Measurements from ENCODE around the gene NXT1. TPM values are rescaled to one million over a fixed set of nuclear protein-coding genes. Genes with fewer than 3 reads are reported as not detected.
A peak's percentile ranks its signal among the peaks of the same experiment; 100 is the strongest.

Gene NXT1
- total RNA-seq, 1 donor, result 18.5 TPM

- Histone ChIP-seq H3K4me1 (ENCODE audit: insufficient read depth, low read length) (peaks cover 25% of the 10 kb centered on the region), H3K4me3 (ENCODE audit: insufficient read depth, low read length) (peak overlapping the region; percentile 90), H3K4me2 (ENCODE audit: insufficient read depth, low read length) (peak overlapping the region; percentile 100), H3K79me2 (ENCODE audit: insufficient read depth, low read length) (peaks cover 29% of the 10 kb centered on the region), H2AFZ (ENCODE audit: low read length) (peak overlapping the region; percentile 90), H3K27me3 (ENCODE audit: insufficient read depth, low read length) (no peaks in the 10 kb centered on the region), H4K20me1 (ENCODE audit: insufficient read depth, low read length) (peaks cover 4% of the 10 kb centered on the region), H3K36me3 (ENCODE audit: insufficient read depth, low read length) (peaks cover 7% of the 10 kb centered on the region), H3K9me3 (ENCODE audit: low read depth, low read length) (no peaks in the 10 kb centered on the region), H3K27ac (ENCODE audit: low read depth, low read length) (peak overlapping the region; percentile 89)
- DNase-seq (ENCODE audit: insufficient read length, low spot score, missing footprints), result peak; percentile 99
- no peak for TF ChIP-seq CTCF (IDR thresholded peaks at IDR 0.05; ENCODE audit: extremely low read depth, low read depth, low read length)
Measured at GRCh38 chr20:23357767-23358562, 7.4 kb downstream of the NXT1 start.

GRCh38 chr20:23358563-23358906, 7.9 kb downstream of the NXT1 start:
- Histone ChIP-seq H3K27me3 (ENCODE audit: insufficient read depth, low read length) (no peaks in the 10 kb centered on the region), H4K20me1 (ENCODE audit: insufficient read depth, low read length) (peaks cover 10% of the 10 kb centered on the region), H2AFZ (ENCODE audit: low read length) (peak overlapping the region; percentile 73), H3K36me3 (ENCODE audit: insufficient read depth, low read length) (peaks cover 7% of the 10 kb centered on the region), H3K4me1 (ENCODE audit: insufficient read depth, low read length) (peaks cover 31% of the 10 kb centered on the region), H3K9me3 (ENCODE audit: low read depth, low read length) (no peaks in the 10 kb centered on the region), H3K4me3 (ENCODE audit: insufficient read depth, low read length) (peak overlapping the region; percentile 90), H3K27ac (ENCODE audit: low read depth, low read length) (peak overlapping the region; percentile 31), H3K4me2 (ENCODE audit: insufficient read depth, low read length) (peak overlapping the region; percentile 77), H3K79me2 (ENCODE audit: insufficient read depth, low read length) (peaks cover 29% of the 10 kb centered on the region)
- no peak for TF ChIP-seq CTCF (IDR thresholded peaks at IDR 0.05; ENCODE audit: extremely low read depth, low read depth, low read length)
- no peak for DNase-seq (ENCODE audit: insufficient read length, low spot score, missing footprints)

GRCh38 chr20:23358923-23359593, 8.5 kb downstream of the NXT1 start:
- Histone ChIP-seq H3K4me3 (ENCODE audit: insufficient read depth, low read length) (no peak overlapping the region), H3K79me2 (ENCODE audit: insufficient read depth, low read length) (peaks cover 29% of the 10 kb centered on the region), H3K4me2 (ENCODE audit: insufficient read depth, low read length) (peak overlapping the region; percentile 77), H3K27ac (ENCODE audit: low read depth, low read length) (no peak overlapping the region), H3K27me3 (ENCODE audit: insufficient read depth, low read length) (no peaks in the 10 kb centered on the region), H3K4me1 (ENCODE audit: insufficient read depth, low read length) (peaks cover 36% of the 10 kb centered on the region), H4K20me1 (ENCODE audit: insufficient read depth, low read length) (peaks cover 13% of the 10 kb centered on the region), H2AFZ (ENCODE audit: low read length) (no peak overlapping the region), H3K36me3 (ENCODE audit: insufficient read depth, low read length) (peaks cover 4% of the 10 kb centered on the region), H3K9me3 (ENCODE audit: low read depth, low read length) (no peaks in the 10 kb centered on the region)
- DNase-seq (ENCODE audit: insufficient read length, low spot score, missing footprints), result no peak
- no peak for TF ChIP-seq CTCF (IDR thresholded peaks at IDR 0.05; ENCODE audit: extremely low read depth, low read depth, low read length)

GRCh38 chr20:23360531-23360930, 9.9 kb downstream of the NXT1 start:
- peak overlapping the region; percentile 98 for H3K4me2 ChIP-seq (ENCODE audit: insufficient read depth, low read length)

More at GRCh38 chr20:23360531-23360930, 9.9 kb downstream of the NXT1 start:
- H3K27me3 ChIP-seq (ENCODE audit: insufficient read depth, low read length), result no peaks in the 10 kb centered on the region
- peak overlapping the region; percentile 97 for H3K27ac ChIP-seq (ENCODE audit: low read depth, low read length)
- no peak overlapping the region for H3K4me3 ChIP-seq (ENCODE audit: insufficient read depth, low read length)
- TF ChIP-seq CTCF (IDR thresholded peaks at IDR 0.05; ENCODE audit: extremely low read depth, low read depth, low read length), result no peak
- H2AFZ ChIP-seq (ENCODE audit: low read length), result no peak overlapping the region
- H3K36me3 ChIP-seq (ENCODE audit: insufficient read depth, low read length), result peaks cover 16% of the 10 kb centered on the region
- H3K4me1 ChIP-seq (ENCODE audit: insufficient read depth, low read length), result peaks cover 37% of the 10 kb centered on the region
- peaks cover 33% of the 10 kb centered on the region for H3K79me2 ChIP-seq (ENCODE audit: insufficient read depth, low read length)
- no peak for DNase-seq (ENCODE audit: insufficient read length, low spot score, missing footprints)
- H3K9me3 ChIP-seq (ENCODE audit: low read depth, low read length), result no peaks in the 10 kb centered on the region
- H4K20me1 ChIP-seq (ENCODE audit: insufficient read depth, low read length), result peaks cover 17% of the 10 kb centered on the region
